Measurements from ENCODE around the gene DNHD1.

Gene DNHD1

GRCh38 chr11:6583584-6583983, 86.5 kb downstream of the DNHD1 start:
- DNase-seq (ENCODE audit: insufficient read length, low spot score): no peak

GRCh38 chr11:6584528-6584927, 87.4 kb downstream of the DNHD1 start:
- FAIRE-seq: no peak
- DNase-seq (ENCODE audit: insufficient read length, low spot score): no peak

More at GRCh38 chr11:6583584-6583983, 86.5 kb downstream of the DNHD1 start:
- FAIRE-seq: no peak

- FAIRE-seq (no peak), DNase-seq (ENCODE audit: insufficient read length, low spot score) (no peak)
Measured at GRCh38 chr11:6586434-6587359, 89.6 kb downstream of the DNHD1 start.

- no peak for FAIRE-seq
- no peak for DNase-seq (ENCODE audit: insufficient read length, low spot score)
Measured at GRCh38 chr11:6587360-6587953, 90.4 kb downstream of the DNHD1 start.

- DNase-seq (ENCODE audit: insufficient read length, low spot score): no peak
- peak; percentile 42 for FAIRE-seq
Measured at GRCh38 chr11:6588018-6588417, 90.9 kb downstream of the DNHD1 start.

GRCh38 chr11:6594142-6594768, 97.2 kb downstream of the DNHD1 start:
- no peak for DNase-seq (ENCODE audit: insufficient read length, low spot score)
- no peak for FAIRE-seq

- no peak for DNase-seq (ENCODE audit: insufficient read length, low spot score)
- FAIRE-seq: no peak
Measured at GRCh38 chr11:6596239-6596877, 99.3 kb downstream of the DNHD1 start.

- DNase-seq (ENCODE audit: insufficient read length, low spot score): no peak
- no peak for FAIRE-seq
Measured at GRCh38 chr11:6598555-6598954, 101.5 kb downstream of the DNHD1 start.

GRCh38 chr11:6599449-6599848, 102.4 kb downstream of the DNHD1 start:
- no peak for DNase-seq (ENCODE audit: insufficient read length, low spot score)

GRCh38 chr11:6599881-6600390, 102.9 kb downstream of the DNHD1 start:
- FAIRE-seq (no peak), DNase-seq (ENCODE audit: insufficient read length, low spot score) (no peak)

More at GRCh38 chr11:6599449-6599848, 102.4 kb downstream of the DNHD1 start:
- no peak for FAIRE-seq

GRCh38 chr11:6601041-6601461, 104.0 kb downstream of the DNHD1 start:
- FAIRE-seq: no peak
- DNase-seq (ENCODE audit: insufficient read length, low spot score): no peak

GRCh38 chr11:6602096-6602940, 105.2 kb downstream of the DNHD1 start:
- no peak for DNase-seq (ENCODE audit: insufficient read length, low spot score)
- FAIRE-seq: peak; percentile 68

GRCh38 chr11:6603287-6604080, 106.4 kb downstream of the DNHD1 start, which contains the start of the genes ILK and RRP8:
Gene ILK (plus strand): TSS chr11:6603774. CDS start chr11:6604272, 498 bp downstream.
Gene RRP8 (minus strand): TSS chr11:6603616. CDS start chr11:6603502, 114 bp downstream.
- DNase-seq (ENCODE audit: insufficient read length, low spot score) (peak; percentile 80), FAIRE-seq (peak; percentile 93)

GRCh38 chr11:6604081-6604626, 107.1 kb downstream of the DNHD1 start:
- peak; percentile 60 for DNase-seq (ENCODE audit: insufficient read length, low spot score)
- FAIRE-seq: no peak

GRCh38 chr11:6604790-6605189, 107.7 kb downstream of the DNHD1 start:
- FAIRE-seq (no peak), DNase-seq (ENCODE audit: insufficient read length, low spot score) (no peak)

GRCh38 chr11:6606471-6607189, 109.5 kb downstream of the DNHD1 start:
- DNase-seq (ENCODE audit: insufficient read length, low spot score): peak; percentile 63
- peak; percentile 83 for FAIRE-seq

- DNase-seq (ENCODE audit: insufficient read length, low spot score) (no peak), FAIRE-seq (no peak)
Measured at GRCh38 chr11:6607190-6607795, 110.2 kb downstream of the DNHD1 start.
